ENCODE results near the gene USH2A. TPM values are rescaled to one million over a fixed set of nuclear protein-coding genes. Genes with fewer than 3 reads are reported as not detected.

The USH2A gene
- polyA plus RNA-seq, 1 donor from 2014 or later: 0.17 TPM

DNA sequence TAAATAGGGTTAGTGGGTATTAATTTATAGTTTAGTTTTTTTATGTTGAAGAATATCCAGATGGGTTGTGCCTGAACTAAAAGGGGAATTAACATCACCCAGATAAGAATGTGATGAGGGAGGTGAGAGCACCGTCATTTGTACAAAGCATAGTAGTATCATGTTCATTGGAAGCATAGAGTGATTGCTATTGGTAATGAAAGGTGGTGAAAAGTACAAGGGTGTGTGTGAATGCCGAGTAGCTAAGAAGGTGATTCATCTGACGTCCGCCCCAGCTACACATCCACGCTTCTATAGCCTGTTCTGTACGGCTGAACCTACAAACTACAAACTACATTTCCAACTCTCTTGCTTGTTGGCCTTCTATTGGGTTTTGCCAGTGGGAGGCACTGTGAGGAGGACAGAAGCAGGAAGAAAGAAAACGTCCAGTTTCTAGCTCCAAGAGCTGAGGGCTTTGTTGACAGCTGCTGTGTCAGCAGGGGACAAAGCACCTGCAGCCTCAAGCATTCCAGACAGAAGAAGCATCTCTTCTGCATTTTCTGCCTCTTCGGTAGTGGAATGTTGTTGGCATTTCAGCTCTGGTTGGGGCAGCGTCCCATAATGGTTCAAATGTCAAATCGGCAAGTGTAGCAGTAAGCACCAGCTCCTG, 451.3 kb downstream of the USH2A start:
- TF ChIP-seq EZH2 (IDR thresholded peaks at IDR 0.05; ENCODE audit: borderline replicate concordance, insufficient read depth, low read length, poor library complexity, severe bottlenecking): no peak
- TF ChIP-seq TAF1 (IDR thresholded peaks at IDR 0.05; ENCODE audit: low read depth): no peak
- no peak for TF ChIP-seq MXI1 (conservative IDR thresholded peaks at IDR 0.05; ENCODE audit: poor library complexity, severe bottlenecking)
- TF ChIP-seq SMC3 (conservative IDR thresholded peaks at IDR 0.05; ENCODE audit: poor library complexity): no peak
- TF ChIP-seq RAD21 (conservative IDR thresholded peaks at IDR 0.05): no peak
- TF ChIP-seq POLR2AphosphoS5 (IDR thresholded peaks at IDR 0.05): no peak
- TF ChIP-seq, protein P1, sequence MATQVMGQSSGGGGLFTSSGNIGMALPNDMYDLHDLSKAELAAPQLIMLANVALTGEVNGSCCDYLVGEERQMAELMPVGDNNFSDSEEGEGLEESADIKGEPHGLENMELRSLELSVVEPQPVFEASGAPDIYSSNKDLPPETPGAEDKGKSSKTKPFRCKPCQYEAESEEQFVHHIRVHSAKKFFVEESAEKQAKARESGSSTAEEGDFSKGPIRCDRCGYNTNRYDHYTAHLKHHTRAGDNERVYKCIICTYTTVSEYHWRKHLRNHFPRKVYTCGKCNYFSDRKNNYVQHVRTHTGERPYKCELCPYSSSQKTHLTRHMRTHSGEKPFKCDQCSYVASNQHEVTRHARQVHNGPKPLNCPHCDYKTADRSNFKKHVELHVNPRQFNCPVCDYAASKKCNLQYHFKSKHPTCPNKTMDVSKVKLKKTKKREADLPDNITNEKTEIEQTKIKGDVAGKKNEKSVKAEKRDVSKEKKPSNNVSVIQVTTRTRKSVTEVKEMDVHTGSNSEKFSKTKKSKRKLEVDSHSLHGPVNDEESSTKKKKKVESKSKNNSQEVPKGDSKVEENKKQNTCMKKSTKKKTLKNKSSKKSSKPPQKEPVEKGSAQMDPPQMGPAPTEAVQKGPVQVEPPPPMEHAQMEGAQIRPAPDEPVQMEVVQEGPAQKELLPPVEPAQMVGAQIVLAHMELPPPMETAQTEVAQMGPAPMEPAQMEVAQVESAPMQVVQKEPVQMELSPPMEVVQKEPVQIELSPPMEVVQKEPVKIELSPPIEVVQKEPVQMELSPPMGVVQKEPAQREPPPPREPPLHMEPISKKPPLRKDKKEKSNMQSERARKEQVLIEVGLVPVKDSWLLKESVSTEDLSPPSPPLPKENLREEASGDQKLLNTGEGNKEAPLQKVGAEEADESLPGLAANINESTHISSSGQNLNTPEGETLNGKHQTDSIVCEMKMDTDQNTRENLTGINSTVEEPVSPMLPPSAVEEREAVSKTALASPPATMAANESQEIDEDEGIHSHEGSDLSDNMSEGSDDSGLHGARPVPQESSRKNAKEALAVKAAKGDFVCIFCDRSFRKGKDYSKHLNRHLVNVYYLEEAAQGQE (IDR thresholded peaks at IDR 0.05; ENCODE audit: borderline replicate concordance): no peak
- TF ChIP-seq, protein P2, sequence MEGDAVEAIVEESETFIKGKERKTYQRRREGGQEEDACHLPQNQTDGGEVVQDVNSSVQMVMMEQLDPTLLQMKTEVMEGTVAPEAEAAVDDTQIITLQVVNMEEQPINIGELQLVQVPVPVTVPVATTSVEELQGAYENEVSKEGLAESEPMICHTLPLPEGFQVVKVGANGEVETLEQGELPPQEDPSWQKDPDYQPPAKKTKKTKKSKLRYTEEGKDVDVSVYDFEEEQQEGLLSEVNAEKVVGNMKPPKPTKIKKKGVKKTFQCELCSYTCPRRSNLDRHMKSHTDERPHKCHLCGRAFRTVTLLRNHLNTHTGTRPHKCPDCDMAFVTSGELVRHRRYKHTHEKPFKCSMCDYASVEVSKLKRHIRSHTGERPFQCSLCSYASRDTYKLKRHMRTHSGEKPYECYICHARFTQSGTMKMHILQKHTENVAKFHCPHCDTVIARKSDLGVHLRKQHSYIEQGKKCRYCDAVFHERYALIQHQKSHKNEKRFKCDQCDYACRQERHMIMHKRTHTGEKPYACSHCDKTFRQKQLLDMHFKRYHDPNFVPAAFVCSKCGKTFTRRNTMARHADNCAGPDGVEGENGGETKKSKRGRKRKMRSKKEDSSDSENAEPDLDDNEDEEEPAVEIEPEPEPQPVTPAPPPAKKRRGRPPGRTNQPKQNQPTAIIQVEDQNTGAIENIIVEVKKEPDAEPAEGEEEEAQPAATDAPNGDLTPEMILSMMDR (IDR thresholded peaks at IDR 0.05; ENCODE audit: poor library complexity, severe bottlenecking): no peak
- no peak for TF ChIP-seq EP300 (conservative IDR thresholded peaks at IDR 0.05; ENCODE audit: poor library complexity, severe bottlenecking)
- H3K4me2 ChIP-seq (ENCODE audit: low read length): no peak overlapping the region
- no peaks in the 10 kb centered on the region for H3K9me2 ChIP-seq (ENCODE audit: insufficient read depth, low read length)

DNA sequence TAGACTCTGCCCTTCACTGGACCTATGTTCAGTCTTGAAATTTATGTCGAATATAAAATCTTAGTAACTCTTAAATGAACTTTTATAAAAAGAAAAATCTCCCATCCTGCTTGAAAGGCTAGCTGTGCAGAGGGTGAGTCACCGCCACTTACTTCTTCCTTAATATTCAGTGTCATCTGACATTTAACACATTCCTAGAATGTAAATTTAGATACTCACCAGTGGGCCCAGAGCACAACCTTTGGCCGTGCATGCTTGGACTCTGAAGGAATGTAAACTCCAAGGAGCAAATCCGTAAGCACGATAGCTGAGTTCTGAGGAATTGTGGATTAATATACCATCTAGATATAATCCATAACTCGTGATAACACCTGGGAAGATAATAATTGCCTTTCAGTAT, 452.8 kb downstream of the USH2A start:
- H3F3A ChIP-seq (ENCODE audit: insufficient read depth, low read length, poor library complexity, severe bottlenecking): no peaks in the 10 kb centered on the region
- H3K27me3 ChIP-seq (ENCODE audit: insufficient read depth, low read depth, low read length): no peaks in the 10 kb centered on the region
- H2AFZ ChIP-seq (ENCODE audit: low read depth, low read length): no peak overlapping the region
- no peaks in the 10 kb centered on the region for H4K20me1 ChIP-seq (ENCODE audit: insufficient read depth)
- H3K4me3 ChIP-seq (ENCODE audit: low read length): no peak overlapping the region
- H3K36me3 ChIP-seq (ENCODE audit: insufficient read depth, low read length): no peaks in the 10 kb centered on the region
- TF ChIP-seq TAF1 (IDR thresholded peaks at IDR 0.05; ENCODE audit: low read depth) (no peak), POLR2AphosphoS5 (IDR thresholded peaks at IDR 0.05) (no peak), EP300 (conservative IDR thresholded peaks at IDR 0.05; ENCODE audit: poor library complexity, severe bottlenecking) (no peak), SMC3 (conservative IDR thresholded peaks at IDR 0.05; ENCODE audit: poor library complexity) (no peak), EZH2 (IDR thresholded peaks at IDR 0.05; ENCODE audit: borderline replicate concordance, insufficient read depth, low read length, poor library complexity, severe bottlenecking) (no peak), MXI1 (conservative IDR thresholded peaks at IDR 0.05; ENCODE audit: poor library complexity, severe bottlenecking) (no peak), RAD21 (conservative IDR thresholded peaks at IDR 0.05) (no peak)
- TF ChIP-seq, protein P2 (IDR thresholded peaks at IDR 0.05; ENCODE audit: poor library complexity, severe bottlenecking): no peak
- TF ChIP-seq, protein P1 (IDR thresholded peaks at IDR 0.05; ENCODE audit: borderline replicate concordance): no peak
- no peak overlapping the region for H3K27ac ChIP-seq (ENCODE audit: low read length)
- H3K79me2 ChIP-seq (replicated peaks; ENCODE audit: insufficient read depth, low read length): no peaks in the 10 kb centered on the region
- no peaks in the 10 kb centered on the region for H3K9me3 ChIP-seq (ENCODE audit: low read length)
- no peak overlapping the region for H3K9ac ChIP-seq (ENCODE audit: low read length)
- no peak overlapping the region for H3K4me2 ChIP-seq (ENCODE audit: low read length)
- H3K9me2 ChIP-seq (ENCODE audit: insufficient read depth, low read length): no peaks in the 10 kb centered on the region

More for the DNA sequence above, 451.3 kb downstream of the USH2A start:
- Histone ChIP-seq H3K36me3 (ENCODE audit: insufficient read depth, low read length) (no peaks in the 10 kb centered on the region), H3K9ac (ENCODE audit: low read length) (no peak overlapping the region), H3K27me3 (ENCODE audit: insufficient read depth, low read depth, low read length) (no peaks in the 10 kb centered on the region), H3K9me3 (ENCODE audit: low read length) (no peaks in the 10 kb centered on the region), H3K4me3 (ENCODE audit: low read length) (no peak overlapping the region), H3K27ac (ENCODE audit: low read length) (no peak overlapping the region), H4K20me1 (ENCODE audit: insufficient read depth) (no peaks in the 10 kb centered on the region), H3K79me2 (replicated peaks; ENCODE audit: insufficient read depth, low read length) (no peaks in the 10 kb centered on the region), H2AFZ (ENCODE audit: low read depth, low read length) (no peak overlapping the region), H3F3A (ENCODE audit: insufficient read depth, low read length, poor library complexity, severe bottlenecking) (no peaks in the 10 kb centered on the region)
